Esophagus muscularis mucosa (tissue), 4 donors: ENCODE data around the gene NTRK1. TPM values are rescaled to one million over a fixed set of nuclear protein-coding genes. Genes with fewer than 3 reads are reported as not detected.

Experiments
- DNase-seq: peaks from one replicate; pipeline ENCODE4 v3.0.0-alpha.2; 2017; ENCODE audit errors: extremely low spot score
- H3K27ac ChIP-seq, 4 donors: fragments of 200-600 bp; sonication (generic); replicated peaks in 1 of 4; 1 replicate in 3 of 4; 2 replicates in 1 of 4; pipeline ENCODE4 v1.5.1; 2016 to 2019; ENCODE audit warnings: mild to moderate bottlenecking in 1 of 4
- H3K27me3 ChIP-seq, 4 donors: fragments of 200-600 bp; sonication (generic); one replicate each; pipeline versions ENCODE4 v1.5.1 to v1.6.0; 2016 to 2019
- H3K36me3 ChIP-seq, 4 donors: fragments of 200-600 bp; sonication (generic); one replicate each; pipeline ENCODE4 v1.5.1; 2016 to 2019
- H3K4me1 ChIP-seq, 4 donors: fragments of 200-600 bp; sonication (generic); one replicate each; pipeline ENCODE4 v1.5.1; 2016 to 2019
- H3K4me3 ChIP-seq, 4 donors: fragments of 200-600 bp; sonication (generic); 1 replicate in 2 of 4; 2 replicates in 2 of 4; pipeline ENCODE4 v1.5.1; 2016 to 2019; ENCODE audit warnings: mild to moderate bottlenecking in 4 of 4, moderate library complexity in 1 of 4
- H3K9me3 ChIP-seq, 4 donors: fragments of 200-600 bp; sonication (generic); 1 replicate in 3 of 4; 2 replicates in 1 of 4; pipeline ENCODE4 v1.5.1; 2016 to 2019
- CTCF ChIP-seq, 3 experiments: fragments of 200-600 bp in 2 of 3; fragments of 450-650 bp in 1 of 3; sonication (generic) in 2 of 3; IDR thresholded peaks; one replicate each; pipeline ENCODE4 v1.5.1; 2017 to 2019; ENCODE audit warnings: antibody characterized with exemption in 3 of 3, mild to moderate bottlenecking in 2 of 3, moderate library complexity in 1 of 3
- EP300 ChIP-seq: sonication (generic); formaldehyde crosslinking; IDR thresholded peaks from one replicate; pipeline ENCODE4 v1.6.1; 2017; ENCODE audit warnings: antibody characterized with exemption
- POLR2A ChIP-seq: fragments of 450-650 bp; IDR thresholded peaks from one replicate; pipeline ENCODE4 v1.6.1; 2017; ENCODE audit warnings: antibody characterized with exemption, moderate library complexity, mild to moderate bottlenecking, low read depth
- POLR2AphosphoS5 ChIP-seq, 2 donors: sonication (generic); formaldehyde crosslinking; IDR thresholded peaks; one replicate each; pipeline ENCODE4 v1.6.1; 2017; ENCODE audit warnings: antibody characterized with exemption in 2 of 2
- WGBS: methylation state at CpG from one replicate; pipeline ENCODE4 v1.1.5; 2018; 5-methylcytosine and 5-hydroxymethylcytosine counted together
- intact Hi-C: fragments of 100-400 bp; cut with DNase I; formaldehyde crosslinking; loops from one replicate; pipeline ENCODE4 v1.15.1; 2023
- total RNA-seq, 4 donors: library from RNA; depleted of rRNA; stranded (reverse); fragments of >200 nt; gene quantifications; one replicate each; pipeline versions ENCODE4 v1.1.0 to v1.2.1, GENCODE V29; 2016

The NTRK1 gene
- total RNA-seq, 4 donors from 2014 or later = 0.58 to 2.5 (median 1.8) TPM

- 84% methylated on average over 4 of the region's 4 CpGs for WGBS
- H3K4me3 ChIP-seq = no peak overlapping the region
- no peaks in the 10 kb centered on the region for H3K9me3 ChIP-seq
- no peaks in the 10 kb centered on the region for H3K36me3 ChIP-seq
- no peak for DNase-seq
- TF ChIP-seq POLR2AphosphoS5 (IDR thresholded peaks at IDR 0.05) = no peak
- TF ChIP-seq POLR2A = no peak
- TF ChIP-seq EP300 = no peak
- no peak for TF ChIP-seq CTCF (IDR thresholded peaks at IDR 0.05)
- no peak overlapping the region for H3K27ac ChIP-seq
- H3K27me3 ChIP-seq = peaks cover 0 to 74% (median 18%) of the 10 kb centered on the region in 4 donors
- intact Hi-C loops = no loop called here
- H3K4me1 ChIP-seq = peaks cover 4 to 5% (median 5%) of the 10 kb centered on the region in 4 donors
Measured at GRCh38 chr1:156865865-156866248, 5.2 kb downstream of the NTRK1 start.

GRCh38 chr1:156866249-156866909 is 5.7 kb downstream of the NTRK1 start:
- intact Hi-C loops = no loop called here
- H3K27me3 ChIP-seq = peaks cover 0 to 69% (median 12%) of the 10 kb centered on the region in 4 donors
- WGBS = 50% methylated on average over 9 of the region's 12 CpGs

GRCh38 chr1:156868341-156868740 is 7.7 kb downstream of the NTRK1 start:
- intact Hi-C loops = no loop called here
- H3K27me3 ChIP-seq = peaks cover 0 to 50% (median under 1%) of the 10 kb centered on the region in 4 donors
- H3K4me1 ChIP-seq = no peaks in the 10 kb centered on the region
- H3K4me3 ChIP-seq = no peak overlapping the region
- no peak for DNase-seq
- H3K36me3 ChIP-seq = no peaks in the 10 kb centered on the region
- no peaks in the 10 kb centered on the region for H3K9me3 ChIP-seq
- TF ChIP-seq EP300 = no peak
- TF ChIP-seq POLR2A = no peak
- no peak for TF ChIP-seq CTCF (IDR thresholded peaks at IDR 0.05)
- TF ChIP-seq POLR2AphosphoS5 (IDR thresholded peaks at IDR 0.05) = no peak
- 69% methylated on average over 7 of the region's 13 CpGs for WGBS
- H3K27ac ChIP-seq = no peak overlapping the region

More at GRCh38 chr1:156866249-156866909, 5.7 kb downstream of the NTRK1 start:
- no peaks in the 10 kb centered on the region for H3K4me1 ChIP-seq
- TF ChIP-seq POLR2A (no peak), CTCF (IDR thresholded peaks at IDR 0.05) (no peak), POLR2AphosphoS5 (IDR thresholded peaks at IDR 0.05) (no peak), EP300 (no peak)
- no peaks in the 10 kb centered on the region for H3K36me3 ChIP-seq
- H3K27ac ChIP-seq = no peak overlapping the region
- H3K4me3 ChIP-seq = no peak overlapping the region
- H3K9me3 ChIP-seq = no peaks in the 10 kb centered on the region
- no peak for DNase-seq

GRCh38 chr1:156869455-156869854 is 8.8 kb downstream of the NTRK1 start:
- WGBS = 94% methylated on average over 7 of the region's 9 CpGs
- Histone ChIP-seq H3K4me3 (no peak overlapping the region), H3K27ac (no peak overlapping the region), H3K36me3 (no peaks in the 10 kb centered on the region), H3K9me3 (no peaks in the 10 kb centered on the region), H3K27me3 (peaks cover 0 to 38% (median 0%) of the 10 kb centered on the region in 4 donors), H3K4me1 (no peaks in the 10 kb centered on the region)
- intact Hi-C loops = no loop called here
- no peak for DNase-seq
- TF ChIP-seq POLR2A (no peak), CTCF (IDR thresholded peaks at IDR 0.05) (no peak), EP300 (no peak), POLR2AphosphoS5 (IDR thresholded peaks at IDR 0.05) (no peak)

- intact Hi-C loops = no loop called here
- no peaks in the 10 kb centered on the region for H3K9me3 ChIP-seq
- H3K4me1 ChIP-seq = no peaks in the 10 kb centered on the region
- no peak for DNase-seq
- TF ChIP-seq POLR2A = no peak
- no peak for TF ChIP-seq POLR2AphosphoS5 (IDR thresholded peaks at IDR 0.05)
- no peak for TF ChIP-seq CTCF (IDR thresholded peaks at IDR 0.05)
- TF ChIP-seq EP300 = no peak
- 83% methylated on average over 12 of the region's 18 CpGs for WGBS
- no peak overlapping the region for H3K27ac ChIP-seq
- H3K4me3 ChIP-seq = no peak overlapping the region
- H3K27me3 ChIP-seq = peaks cover 0 to 28% (median 0%) of the 10 kb centered on the region in 4 donors
- H3K36me3 ChIP-seq = no peaks in the 10 kb centered on the region
Measured at GRCh38 chr1:156873659-156874058, 13.0 kb downstream of the NTRK1 start.
